Dedifferentiated amniotic fluid mesenchymal stem cell (primary cell): ENCODE results near the gene RPS23.

Experiments
- DNase-seq: peaks from one replicate; pipeline ENCODE4 v3.0.0-alpha.2; 2016; ENCODE audit errors: extremely low spot score

The RPS23 gene

GRCh38 chr5:82277987-82278710 lies at the start of gene RPS23:
RPS23 (minus strand) TSS chr5:82278354; CDS start chr5:82278323, 31 bp downstream.
- peak; percentile 94 for DNase-seq

GRCh38 chr5:82327941-82328340 lies 49.8 kb upstream of the RPS23 start:
- peak; percentile 45 for DNase-seq

DNA sequence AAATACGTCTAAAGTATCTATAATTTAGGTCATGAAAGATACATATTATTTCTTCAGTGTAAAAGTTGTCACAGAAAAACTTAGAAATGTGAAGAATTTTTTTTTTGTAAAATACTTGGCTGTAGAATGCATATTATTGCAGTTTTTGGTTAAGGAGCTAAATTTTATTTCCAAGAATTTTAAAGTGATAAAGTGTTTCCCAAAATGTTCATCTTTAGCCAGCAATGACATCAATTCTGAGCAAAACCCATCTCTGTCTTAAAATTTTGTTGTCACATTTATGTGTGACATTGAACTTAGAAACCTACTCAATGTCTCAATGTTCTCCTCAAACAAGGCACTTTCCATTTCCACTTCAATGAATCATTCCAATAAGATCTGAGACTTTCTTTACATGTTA lies 47.8 kb upstream of the RPS23 start:
- DNase-seq = no peak

GRCh38 chr5:82325155-82325554 lies 47.0 kb upstream of the RPS23 start:
- DNase-seq = no peak

DNA sequence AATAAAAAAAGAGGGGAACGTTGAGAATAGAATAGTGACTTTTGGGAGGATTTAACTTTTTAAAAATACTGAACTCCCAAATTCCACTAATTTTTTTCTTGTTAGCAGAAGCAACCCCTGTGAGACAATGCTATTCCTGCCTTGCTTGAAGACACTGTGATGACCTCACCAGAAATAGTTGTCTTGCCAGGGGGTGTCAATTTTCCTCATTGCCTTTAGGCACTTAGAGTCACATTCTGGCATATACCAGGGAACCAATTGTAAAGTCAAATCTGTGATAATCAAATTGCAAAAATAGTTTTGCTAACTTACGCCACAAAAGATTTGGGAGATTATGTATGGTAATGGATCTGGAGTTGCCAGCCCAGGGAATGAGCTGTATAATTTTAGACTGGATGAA lies 42.8 kb upstream of the RPS23 start:
- DNase-seq = peak; percentile 44

GRCh38 chr5:82319651-82320376 lies 41.7 kb upstream of the RPS23 start:
- DNase-seq = no peak

DNA sequence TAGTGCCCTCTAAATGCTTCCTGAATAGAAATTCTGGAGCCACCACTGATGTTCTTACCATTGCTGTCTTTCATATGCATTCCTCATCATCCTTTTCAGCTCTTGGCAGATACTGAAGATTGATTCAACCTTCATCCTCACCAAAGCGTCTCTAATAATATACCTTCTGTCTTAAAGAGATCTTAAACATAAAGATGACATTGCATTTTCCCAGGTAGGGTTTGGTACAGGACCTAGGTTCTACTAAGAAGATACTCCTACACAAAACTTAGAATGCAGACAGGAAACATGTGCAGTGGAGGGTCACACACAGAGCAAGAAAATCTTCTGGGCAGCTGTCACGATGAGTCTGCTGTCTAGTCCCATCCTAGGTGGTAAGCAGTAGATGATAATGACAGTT lies 41.0 kb upstream of the RPS23 start:
- DNase-seq = no peak

DNA sequence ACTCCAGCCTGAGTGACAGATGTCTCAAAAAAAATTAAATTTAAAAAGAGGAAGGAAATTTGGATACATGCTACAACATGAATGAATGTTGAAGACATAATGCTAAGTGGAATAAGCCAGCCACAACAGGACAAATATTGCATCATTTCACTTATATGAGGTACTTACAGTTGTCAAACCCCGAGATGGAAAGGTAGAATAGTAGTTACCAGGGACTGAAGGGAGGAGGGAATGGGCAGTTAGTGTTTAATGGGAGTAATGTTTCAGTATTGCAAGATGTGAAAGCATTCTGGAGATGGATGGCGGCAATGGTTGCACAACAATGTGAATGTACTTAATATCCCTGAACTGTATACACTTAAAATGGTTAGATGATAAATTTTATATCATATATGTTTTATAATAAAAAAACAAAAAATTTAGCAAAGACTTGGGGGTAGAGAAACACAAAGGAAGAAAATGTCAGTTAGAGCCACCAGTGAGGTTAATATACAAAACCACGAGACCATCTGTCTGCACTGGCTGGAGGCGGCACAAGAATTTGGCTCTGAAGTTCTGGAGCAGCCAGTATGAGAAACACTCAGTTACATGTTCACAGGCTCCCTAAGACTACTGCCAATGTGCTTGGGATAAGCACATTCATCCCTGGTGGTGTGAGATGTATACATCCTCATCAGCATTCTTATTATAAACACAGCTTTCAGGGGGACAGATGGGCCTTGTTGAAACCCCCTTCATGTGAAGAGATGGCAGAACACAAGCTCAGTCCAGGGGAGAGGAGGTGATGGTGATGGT lies 37.0 kb upstream of the RPS23 start:
- DNase-seq = no peak

DNA sequence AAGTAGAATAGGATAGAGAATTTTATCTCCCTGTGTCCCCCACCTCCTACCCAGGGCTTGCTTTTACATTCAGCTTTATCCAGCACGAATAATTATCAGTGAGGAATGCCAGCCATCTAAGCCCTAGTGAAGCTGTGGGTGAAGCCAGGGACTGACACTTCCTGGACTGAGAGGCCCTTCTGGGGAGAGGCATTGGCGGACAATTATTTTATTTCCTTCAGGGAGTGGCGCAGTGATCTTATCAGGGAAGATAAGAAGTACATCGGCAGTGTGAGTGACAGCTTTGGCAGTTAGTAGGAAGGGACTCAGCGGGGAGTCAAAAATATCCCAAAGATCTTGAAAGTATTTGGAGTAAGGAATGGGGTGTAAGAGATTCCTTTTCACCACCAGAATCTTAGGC lies 34.9 kb upstream of the RPS23 start:
- DNase-seq = peak; percentile 16

DNA sequence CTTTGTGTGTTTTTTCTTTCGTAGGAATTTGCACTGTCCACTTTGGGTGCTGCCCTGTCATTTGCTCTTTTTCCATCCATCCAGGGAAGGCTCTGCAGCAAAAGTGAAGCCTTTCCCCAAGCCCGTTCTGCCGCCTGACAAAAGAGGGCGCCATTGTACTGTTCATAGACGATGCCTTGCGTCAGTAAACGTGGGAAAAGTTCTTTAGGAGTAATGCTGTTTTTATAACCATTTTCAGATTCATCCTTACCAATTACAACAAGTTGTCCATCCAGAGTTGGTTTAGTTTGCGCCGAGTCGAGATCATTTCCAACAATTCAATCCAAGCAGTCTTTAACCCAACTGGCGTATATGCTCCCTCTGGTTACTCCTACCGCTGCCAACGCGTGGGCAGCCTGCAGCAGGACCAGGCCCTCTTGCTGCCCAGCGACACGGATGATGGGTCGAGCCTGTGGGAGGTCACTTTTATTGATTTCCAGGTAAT lies 34.3 kb upstream of the RPS23 start:
- peak; percentile 86 for DNase-seq

DNA sequence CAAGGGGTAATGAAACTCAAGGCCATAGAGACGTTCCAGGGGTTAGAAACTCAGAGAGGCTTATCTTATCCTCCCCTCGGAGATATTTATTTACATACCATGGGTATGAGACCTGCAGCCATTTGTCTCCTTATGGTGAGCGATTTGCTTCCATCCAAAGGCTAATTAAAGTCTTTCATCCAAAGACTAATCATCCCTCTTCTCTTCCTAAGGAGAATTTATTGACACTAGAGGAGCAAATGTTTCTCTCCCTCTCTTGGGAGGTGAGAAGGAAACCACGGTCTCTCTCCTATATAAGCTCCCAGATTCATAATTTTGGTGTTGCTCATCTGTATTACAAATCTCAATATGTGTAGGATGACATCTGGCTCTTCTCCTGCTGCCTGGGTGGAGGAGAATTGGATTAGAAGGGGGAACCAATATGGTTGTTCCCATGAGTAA lies 31.0 kb upstream of the RPS23 start:
- no peak for DNase-seq

GRCh38 chr5:82308416-82308815 lies 30.3 kb upstream of the RPS23 start:
- DNase-seq = no peak

DNA sequence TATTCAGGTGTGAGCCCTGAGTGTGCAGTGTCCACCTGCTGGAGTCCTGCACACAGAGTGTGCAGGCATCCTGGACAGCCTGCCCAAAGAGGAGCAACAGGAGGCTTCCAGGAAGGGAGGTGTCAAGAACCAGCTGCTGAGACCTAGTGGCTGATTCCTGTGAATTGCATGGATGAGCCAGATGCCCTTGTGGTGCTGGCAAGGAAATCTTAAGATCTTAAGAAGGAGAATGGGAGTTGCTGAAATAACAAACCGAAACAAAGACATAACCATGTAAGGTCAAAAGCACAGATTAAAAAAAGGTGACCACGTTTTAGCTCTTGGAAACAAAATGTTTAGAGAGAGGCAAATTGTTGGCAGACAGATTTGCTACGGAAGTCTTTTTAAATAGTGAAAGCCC lies 29.3 kb upstream of the RPS23 start:
- DNase-seq = peak; percentile 36

- no peak for DNase-seq
Measured at GRCh38 chr5:82306151-82306550, 28.0 kb upstream of the RPS23 start.

DNA sequence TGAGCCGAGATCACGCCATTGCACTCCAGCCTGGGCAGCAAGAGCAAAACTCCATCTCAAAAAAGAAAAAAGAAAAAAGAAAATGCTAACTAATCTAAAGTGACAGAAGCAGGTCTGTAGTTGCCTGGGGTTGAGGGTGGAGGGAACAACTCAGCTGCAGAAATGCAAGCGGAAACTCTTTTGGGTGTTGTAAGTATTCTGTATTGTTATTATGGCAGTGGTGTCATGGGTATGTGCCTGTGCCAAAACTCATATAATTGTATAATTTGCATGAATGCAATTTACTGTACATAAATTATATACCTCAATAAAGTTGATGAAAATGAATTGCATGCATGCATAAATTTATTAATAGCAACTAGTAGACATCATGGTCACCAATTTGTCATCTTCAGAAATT lies 23.0 kb upstream of the RPS23 start:
- no peak for DNase-seq

GRCh38 chr5:82298668-82299067 lies 20.5 kb upstream of the RPS23 start:
- DNase-seq = no peak

DNA sequence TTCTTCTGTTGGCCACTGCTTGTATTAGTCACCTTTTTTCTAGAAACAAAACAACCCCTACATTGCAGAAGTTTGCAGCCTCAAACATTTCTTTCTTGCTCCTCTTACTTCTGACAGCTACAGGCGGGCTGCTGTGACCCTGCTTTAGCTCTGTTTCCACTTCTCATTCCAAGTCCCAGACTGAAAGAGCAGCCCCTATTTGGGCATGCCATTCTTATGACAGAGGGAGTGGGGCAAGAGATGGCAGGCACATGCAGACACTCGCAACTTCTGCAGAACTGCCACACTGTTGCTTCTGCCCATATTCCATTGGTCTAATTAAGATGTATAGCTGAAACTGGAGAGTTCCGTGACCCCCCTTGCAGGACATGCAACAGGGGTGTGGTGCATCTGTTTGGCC lies 19.6 kb upstream of the RPS23 start:
- no peak for DNase-seq

DNA sequence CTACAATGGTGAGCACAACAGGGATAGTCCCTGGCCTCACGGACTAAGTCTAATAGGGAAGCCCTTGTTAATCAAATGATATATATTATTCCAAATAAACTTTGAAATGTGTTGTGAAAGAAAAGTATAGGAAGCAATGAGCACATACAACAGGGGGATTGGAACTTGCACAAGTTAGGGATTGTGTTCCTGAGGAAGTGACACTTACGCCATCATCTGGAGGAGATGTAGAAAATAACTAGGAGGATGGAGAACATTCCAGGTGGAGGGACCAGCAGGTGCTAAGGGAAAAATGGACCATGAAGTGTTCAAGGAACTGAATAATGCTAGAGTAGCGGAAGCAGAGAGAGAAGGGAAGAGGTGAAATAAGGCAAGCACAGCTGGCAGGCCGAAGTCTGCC lies 18.8 kb upstream of the RPS23 start:
- DNase-seq = no peak

DNA sequence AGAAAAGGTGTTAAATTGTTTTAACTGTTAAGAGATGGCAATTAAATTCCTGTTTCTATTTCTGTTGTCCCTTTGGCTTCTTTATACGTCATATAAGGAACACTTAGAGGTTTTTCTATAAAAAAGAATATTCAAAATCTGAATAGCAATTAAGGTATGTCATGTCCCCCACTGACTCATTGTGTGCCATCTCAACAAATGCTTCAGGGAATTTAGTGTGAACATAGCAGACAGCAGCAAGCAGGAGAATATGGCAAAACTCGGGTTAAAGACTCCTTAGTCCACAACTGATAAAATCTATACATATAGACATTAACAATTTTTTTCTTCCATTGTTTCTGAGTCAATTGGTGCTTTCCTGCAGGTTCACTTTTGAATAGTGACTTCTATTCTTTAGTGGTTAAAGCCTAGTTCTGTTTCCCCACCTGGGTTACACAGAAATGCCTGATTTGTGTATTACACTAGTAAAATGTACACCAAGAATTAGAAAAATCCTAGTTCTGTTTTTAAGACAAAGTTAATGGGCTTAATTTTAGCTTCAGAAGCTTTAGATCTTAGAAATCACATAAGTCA lies 17.9 kb upstream of the RPS23 start:
- no peak for DNase-seq

DNA sequence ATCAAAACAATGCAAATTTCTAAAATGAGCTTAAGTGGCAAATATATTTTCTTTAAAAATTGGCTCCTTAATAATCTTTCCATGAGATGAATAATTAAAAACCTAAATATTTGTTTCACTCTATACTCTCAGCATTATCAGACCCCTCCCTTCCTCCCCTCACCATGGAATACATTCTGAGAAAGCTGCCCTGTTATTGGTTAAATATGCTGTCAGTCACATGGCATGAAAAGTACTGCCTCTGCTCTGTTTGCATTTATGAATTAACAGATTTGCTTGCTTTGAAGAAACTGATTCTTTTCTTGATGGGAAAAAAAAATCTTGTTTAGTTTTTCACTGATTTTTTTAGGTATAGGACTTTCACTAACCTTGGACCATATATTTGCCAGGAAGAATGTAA lies 17.0 kb upstream of the RPS23 start:
- DNase-seq = no peak

- DNase-seq = no peak
Measured at GRCh38 chr5:82291420-82291819, 13.3 kb upstream of the RPS23 start.

DNA sequence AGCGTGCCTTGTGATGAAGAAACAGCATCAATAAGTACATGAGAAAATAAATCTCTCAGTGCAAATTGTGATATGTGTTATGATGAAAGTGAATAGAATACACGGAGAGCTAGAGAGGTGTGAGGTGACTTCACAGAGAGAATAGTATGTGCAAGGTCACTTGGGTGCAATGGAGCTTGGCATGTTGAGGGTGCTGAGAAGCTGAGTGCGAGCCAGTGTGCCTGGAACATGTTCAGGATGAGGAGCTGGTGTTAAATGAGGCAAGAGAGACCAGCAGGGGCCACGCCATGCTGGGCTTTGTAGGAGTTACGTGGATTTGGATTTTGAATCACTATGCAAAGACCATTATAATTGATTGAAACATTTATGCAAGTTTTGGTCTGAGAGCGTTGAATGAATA lies 12.8 kb upstream of the RPS23 start:
- no peak for DNase-seq
